Right ventricle myocardium inferior (tissue), 1 donor: ENCODE results near the gene BICC1. TPM values are rescaled to one million over a fixed set of nuclear protein-coding genes. Genes with fewer than 3 reads are reported as not detected.
A peak's percentile ranks its signal among the peaks of the same experiment; 100 is the strongest.

ENCODE experiments used
- ATAC-seq: fragments of 200-7000 bp; cut with Tn5 transposase; one replicate; pipeline ENCODE4 v1.9.1; 2020; ENCODE audit warnings: mild to moderate bottlenecking, moderate library complexity
- DNase-seq: peaks from one replicate; pipeline ENCODE4 v3.0.0; 2021; ENCODE audit errors: missing footprints
- intact Hi-C: fragments of 100-400 bp; cut with DNase I; formaldehyde crosslinking; loops from one replicate; pipeline ENCODE4 v1.11.0; 2022
- total RNA-seq: library from RNA; stranded (reverse); fragmentation: NEBNext Ultra II Directional; extraction: Animal tissue kit (Norgen Biotek cat#: 25700); gene quantifications from one replicate; pipeline ENCODE4 v1.2.1, GENCODE V29; 2021
- donor health status: DM: no; HTN: yes; CAD: no; lungs with severe emphysema.

The BICC1 gene
- total RNA-seq, 1 donor from 2014 or later: 8.2 TPM

DNA sequence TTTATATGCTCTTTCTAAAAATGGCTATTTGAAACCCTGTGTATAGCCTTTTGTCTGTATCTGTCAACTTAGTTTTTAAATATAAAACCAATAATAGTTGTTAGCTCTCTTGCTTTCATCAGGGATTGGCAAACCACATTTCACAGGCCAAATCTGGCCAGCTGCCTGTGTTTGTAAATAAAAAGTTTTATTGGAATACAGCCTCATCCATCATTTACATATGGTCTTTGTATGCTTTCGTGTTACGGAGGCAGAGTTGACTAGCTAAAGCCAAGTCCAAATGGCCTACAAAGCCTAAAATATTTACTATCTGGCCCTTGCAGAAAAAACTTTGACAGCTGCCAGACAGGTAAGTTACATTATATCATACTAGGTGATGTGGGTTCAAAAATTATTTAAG lies 235.0 kb downstream of the BICC1 start:
- intact Hi-C loops: no loop called here
- ATAC-seq (no peak), DNase-seq (no peak)

DNA sequence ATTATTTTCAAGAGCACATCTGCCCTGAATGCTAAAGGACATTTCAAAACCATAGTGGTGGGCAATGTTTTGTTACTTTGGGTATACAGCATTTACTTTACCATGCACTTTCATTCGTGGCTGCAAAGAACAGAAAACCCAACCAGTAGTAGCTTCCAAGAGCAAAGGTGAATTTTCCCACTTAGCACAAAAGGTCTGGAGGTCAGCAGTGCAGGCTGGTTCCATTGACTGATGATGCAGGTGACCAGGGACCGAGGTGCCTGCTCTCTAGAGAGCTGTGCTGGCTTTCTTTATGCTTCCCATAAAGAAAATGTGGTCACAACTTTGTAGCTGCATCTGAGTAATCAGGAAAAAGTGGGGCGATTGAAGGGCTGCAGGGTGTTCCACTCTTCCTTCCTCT lies 240.0 kb downstream of the BICC1 start:
- intact Hi-C loops: no loop called here

DNA sequence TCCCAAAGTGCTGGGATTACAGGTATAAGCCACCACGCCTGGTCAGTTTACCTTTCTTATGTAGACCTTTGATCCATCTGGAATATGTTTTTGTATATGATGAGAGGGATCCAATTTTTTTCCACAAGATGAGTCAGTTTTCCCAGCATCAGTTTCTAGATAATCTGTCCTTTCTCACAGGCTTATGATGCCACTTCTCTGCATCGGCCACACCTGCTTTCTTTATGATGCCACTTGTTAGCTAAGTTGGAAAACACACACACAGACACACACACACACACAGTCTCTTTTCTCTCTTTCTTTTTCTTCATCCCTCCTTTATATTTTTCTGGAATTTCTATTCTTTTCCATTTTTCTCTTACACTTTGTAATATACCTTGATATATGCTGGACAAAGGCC lies 240.8 kb downstream of the BICC1 start:
- ATAC-seq (no peak), DNase-seq (no peak)
- intact Hi-C loops: no loop called here

More for the DNA sequence above, 240.0 kb downstream of the BICC1 start:
- no peak for ATAC-seq
- no peak for DNase-seq

DNA sequence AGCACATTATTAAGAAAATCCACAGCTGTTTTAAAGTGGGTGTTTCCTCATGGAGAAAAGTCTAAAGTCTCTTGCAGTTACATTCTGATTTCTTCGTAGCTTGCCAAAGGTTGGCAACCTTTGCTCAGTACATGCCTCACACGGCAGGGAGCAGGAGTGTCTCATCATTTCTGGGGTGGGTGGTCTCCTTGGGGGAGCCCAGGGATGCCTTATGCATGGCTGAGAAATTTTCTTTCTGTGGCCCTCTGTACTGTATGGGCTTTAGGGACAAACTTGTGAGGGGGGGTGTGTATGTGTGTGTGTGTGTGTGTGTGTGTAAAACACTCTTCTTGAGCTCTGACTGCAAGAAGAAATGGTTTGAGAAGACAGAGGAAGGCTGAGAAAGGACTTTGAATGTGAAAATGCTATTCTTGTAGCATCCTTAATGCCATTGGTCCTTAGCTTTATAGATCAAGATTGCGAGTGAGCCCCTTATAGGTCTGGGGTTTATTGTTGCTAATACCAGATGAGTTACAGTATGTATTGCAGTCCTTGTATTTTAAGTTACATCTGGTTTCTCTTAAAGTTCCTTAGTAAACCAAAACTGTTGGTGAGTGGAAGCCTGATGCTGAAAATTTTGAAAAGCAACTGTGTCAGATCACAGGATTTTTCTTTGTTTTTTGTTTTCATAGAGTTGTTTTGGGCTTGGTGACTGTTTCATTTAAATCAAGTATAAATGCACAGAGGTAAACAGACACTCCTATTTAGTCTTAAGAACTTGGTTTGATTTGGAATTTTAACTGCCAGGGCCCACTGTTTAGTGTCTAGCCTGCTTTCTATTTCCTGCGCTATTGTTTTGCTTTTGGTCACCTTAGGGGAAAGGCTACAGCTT lies 242.0 kb downstream of the BICC1 start:
- ATAC-seq (peak; percentile 30), DNase-seq (no peak)
- intact Hi-C loops: no loop called here

DNA sequence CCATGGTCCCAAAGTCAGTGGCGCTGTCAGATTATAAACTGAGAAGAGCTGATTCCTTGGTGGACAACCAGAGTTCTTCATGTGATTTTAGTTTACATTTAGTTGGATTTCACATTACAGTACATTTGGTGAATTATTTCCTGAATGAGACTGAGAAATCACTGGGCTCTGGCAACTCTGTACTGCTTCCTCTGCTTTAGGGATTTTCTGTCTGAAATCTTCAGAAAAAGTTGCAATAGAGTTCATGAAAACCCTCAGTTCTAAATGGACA lies 242.6 kb downstream of the BICC1 start:
- intact Hi-C loops: no loop called here
- ATAC-seq (no peak), DNase-seq (no peak)

DNA sequence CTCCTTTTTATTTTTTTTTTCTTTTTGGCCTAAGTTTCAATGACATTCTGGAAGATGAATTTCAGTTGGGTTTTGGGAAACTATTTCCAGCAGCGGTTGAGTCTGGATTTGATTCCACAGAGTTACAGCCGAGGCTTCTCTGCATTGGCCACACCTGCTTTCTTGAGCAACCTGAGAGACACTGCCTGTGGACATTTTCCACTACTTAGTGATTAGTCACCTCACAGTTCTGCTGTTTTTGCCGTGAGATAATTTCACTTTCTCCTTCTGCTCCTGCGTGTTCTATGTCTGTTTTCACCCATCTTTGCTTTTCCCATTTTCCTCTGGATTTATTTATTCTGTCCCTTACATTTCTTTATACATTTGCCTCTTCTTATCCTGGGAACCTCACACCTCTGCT lies 243.0 kb downstream of the BICC1 start:
- ATAC-seq (peak; percentile 34), DNase-seq (no peak)
- intact Hi-C loops: no loop called here

DNA sequence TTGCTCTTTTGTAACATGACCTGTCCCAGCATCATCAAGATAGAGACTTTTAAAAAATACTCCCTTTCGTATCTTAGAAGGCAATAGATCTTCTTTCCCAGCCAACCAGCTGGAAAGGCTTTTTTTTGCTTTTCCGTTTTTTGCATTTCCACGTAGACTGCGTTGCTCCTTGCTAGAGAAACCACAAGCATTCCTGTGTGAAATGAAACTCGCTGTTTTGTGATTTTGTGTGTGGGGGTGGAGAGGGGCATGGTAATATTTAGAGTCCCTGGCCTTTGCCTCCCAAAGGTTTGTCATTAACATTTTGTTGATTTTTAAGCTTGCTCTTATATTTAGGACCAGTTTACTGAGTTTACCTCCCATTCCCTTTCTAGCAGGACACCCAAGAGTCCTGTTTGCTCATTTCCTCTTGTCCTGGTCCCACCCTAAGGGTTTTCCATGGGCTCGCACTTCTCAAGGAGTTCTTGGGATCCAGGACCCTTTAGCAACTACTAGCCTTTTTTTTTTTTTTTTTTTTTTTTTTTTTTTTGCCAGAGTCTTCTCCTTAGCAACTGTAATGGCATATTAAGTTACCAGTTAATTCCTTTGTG lies 243.6 kb downstream of the BICC1 start:
- DNase-seq (no peak), ATAC-seq (no peak)

DNA sequence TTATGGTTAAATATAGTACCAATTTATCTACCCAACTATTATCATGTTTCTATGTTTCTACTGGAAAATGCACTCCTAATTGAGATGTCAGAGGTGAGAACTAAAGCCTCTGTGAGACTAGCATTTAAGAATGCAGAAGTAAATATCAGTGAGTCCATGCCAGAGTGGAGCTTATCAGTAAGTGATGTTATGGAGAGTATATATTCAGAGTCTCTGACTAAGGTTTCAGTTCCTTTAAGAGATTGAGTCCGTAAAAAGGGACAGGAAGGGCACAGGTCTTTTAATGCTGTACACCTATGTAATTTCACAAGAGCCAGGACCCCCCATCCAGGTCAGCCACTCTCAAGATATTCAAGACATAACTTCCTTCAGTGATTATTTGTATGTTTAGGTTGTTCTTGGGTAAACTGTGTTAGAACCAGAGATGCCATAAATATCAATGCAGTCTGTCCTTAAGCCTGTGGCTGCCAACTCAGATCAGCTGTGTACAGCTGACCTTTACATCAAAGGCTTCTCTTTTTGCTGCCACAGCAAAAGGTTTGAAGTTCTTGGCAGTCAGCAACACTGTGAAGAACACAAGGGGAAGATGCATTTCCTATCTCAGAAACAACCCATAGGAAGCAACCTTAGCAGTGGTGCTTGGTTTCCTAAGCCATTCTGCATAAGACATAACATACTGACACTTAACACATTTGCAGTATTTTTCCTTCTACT lies 244.8 kb downstream of the BICC1 start:
- DNase-seq (no peak), ATAC-seq (no peak)
- intact Hi-C loops: no loop called here

More for the DNA sequence above, 243.6 kb downstream of the BICC1 start:
- intact Hi-C loops: no loop called here

DNA sequence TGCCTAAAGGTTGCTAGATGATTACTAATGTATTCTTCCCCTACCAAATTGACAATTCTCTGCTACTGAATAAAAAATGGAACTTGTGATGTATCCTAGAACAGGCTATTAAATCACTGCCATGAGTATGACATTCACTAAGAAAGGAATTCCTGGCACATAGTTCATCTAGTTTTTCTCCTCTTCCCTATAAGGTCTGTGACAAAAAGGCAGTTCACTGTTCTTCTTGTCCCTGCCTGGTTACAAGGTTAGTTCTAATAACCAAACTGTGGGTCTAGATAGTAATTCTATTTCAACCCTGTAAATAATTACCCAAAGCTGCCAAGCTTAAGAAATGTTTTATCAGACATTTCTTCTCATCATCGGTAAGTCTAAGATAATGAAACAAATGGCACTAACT lies 245.6 kb downstream of the BICC1 start:
- DNase-seq (no peak), ATAC-seq (no peak)
- intact Hi-C loops: no loop called here

DNA sequence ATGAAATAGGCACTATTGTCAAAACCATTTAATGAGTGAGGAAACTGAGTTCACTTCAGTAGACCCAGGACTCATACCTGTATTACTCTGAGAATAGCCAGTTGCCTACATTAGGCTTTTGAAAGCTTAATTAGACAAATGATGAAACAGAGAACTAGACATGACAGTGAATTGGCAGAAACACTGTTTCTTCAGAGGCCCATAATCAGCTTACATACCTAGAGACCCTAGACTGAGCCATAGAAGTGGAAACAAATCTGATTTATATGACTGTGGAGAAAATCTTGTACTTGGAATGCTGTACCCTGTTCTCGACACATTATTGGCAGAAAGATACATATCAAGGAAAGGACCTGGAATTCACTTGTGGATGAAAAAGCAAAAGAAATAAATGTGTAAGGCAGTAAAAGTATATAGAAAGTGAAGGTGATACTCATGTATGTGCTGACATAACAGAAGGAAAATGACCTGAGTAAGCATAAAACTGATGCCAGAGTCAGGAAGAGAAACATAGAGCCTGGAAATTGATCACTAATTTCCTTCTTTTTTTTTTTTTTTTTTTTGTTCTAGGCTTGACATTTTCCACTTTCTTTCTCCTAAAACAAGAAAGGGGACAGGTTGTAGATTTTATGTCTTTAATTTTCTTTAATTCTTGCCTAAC lies 251.5 kb downstream of the BICC1 start:
- no peak for DNase-seq
- intact Hi-C loops: no loop called here
- no peak for ATAC-seq

DNA sequence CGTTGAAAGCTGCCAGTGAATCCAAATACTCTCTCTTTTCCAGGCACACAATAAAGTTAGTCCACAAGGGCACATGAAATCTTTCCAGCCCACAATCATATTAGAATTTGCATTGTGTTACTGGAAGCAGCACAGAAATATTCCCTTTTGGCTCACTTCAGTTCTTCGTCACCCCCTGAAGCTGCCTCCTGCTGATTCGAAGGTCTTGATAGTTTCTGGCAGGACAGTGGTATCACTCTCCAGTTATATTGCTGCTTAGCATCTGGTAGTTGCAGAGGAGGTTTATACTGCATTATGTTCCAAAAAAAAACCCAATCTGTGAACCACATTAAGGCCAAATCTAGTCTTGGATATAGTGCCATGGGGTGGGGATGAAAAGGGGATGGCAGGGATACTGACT lies 253.2 kb downstream of the BICC1 start:
- DNase-seq: no peak
- ATAC-seq: no peak
- intact Hi-C loops: no loop called here

DNA sequence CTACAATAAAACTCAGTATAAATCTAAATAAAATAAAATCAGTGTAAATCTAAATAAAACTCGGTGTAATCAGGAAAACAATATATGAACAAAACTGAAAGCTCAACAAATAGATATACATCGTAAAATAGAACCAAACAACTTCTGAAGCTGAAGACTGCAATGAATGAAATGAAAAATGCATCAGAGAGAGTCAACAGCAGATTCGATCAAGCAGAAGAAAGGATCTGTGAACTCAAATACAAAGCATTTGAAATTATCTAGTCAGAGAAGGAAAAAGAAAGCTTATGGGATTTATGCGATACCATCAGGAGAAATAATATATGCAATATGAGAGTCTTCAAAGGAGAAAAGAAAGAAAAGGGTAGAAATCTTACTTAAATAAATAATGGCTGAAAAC lies 255.0 kb downstream of the BICC1 start:
- intact Hi-C loops: no loop called here
- ATAC-seq: no peak

DNA sequence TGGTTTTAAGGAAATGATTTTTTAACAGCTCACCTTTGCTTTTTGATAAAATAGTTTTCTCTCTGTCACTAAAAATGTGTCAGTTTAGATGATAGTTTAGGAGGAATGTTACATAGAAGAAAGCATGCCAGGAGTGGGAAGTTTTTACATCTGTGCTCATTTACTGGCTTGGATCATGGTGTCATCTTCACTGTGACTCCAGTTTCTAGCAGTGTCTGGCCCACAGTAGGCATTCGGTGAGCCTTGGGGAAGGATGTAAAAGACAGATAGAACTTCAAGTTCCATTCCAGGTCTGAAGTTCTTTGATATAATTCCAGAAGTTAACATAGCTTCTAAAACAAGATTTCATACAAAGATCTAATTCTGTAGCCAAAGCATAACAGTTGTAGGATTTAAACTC lies 259.2 kb downstream of the BICC1 start:
- ATAC-seq: no peak
- intact Hi-C loops: loop anchor here (10.0 kb wide), 1 partner anchor 257 kb away; the partner anchor contains the start of gene BICC1
- DNase-seq: no peak

More for the DNA sequence above, 255.0 kb downstream of the BICC1 start:
- DNase-seq: no peak

DNA sequence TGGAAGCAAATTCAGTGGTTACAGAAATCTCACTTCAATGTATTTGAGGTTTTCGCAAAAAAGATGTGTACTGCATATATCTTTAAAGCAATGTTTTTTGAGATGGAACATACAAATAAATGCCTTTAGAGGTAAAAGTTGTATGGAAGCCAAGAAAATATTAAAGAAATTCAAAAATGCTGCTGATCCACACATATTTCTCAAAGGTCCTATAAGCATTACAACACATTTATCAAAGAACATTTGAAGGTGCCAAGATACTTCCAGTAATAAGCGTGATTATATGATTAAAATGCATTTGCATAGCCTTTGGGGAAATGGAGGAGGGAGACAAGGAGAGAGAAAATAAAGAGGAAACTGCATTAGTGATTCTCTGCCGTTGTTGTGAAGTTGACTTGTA lies 260.1 kb downstream of the BICC1 start:
- ATAC-seq: no peak
- intact Hi-C loops: loop anchor here (10.0 kb wide), 1 partner anchor 258 kb away; the partner anchor contains the start of gene BICC1
- no peak for DNase-seq

DNA sequence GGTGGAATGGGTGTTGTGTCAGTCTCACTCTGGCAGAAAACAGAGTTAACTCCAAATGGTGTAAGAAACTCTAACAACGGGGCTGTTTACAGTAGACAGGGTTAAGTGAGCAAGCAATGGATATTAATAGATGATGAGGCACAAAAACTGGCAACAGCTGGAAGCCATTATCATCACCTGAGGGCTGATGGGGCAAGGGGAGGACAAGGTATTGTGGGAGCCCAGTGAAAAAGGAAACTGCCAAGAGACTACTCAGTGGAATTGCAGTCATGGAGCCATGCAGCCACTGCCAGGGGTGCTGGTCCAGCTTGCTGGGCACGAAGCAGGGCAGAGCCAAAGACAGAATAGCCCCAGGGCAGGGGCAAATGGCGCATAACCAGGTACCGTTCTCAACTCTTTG lies 260.7 kb downstream of the BICC1 start:
- intact Hi-C loops: loop anchor here (10.0 kb wide), 1 partner anchor 259 kb away; the partner anchor contains the start of gene BICC1
- ATAC-seq (no peak), DNase-seq (no peak)

DNA sequence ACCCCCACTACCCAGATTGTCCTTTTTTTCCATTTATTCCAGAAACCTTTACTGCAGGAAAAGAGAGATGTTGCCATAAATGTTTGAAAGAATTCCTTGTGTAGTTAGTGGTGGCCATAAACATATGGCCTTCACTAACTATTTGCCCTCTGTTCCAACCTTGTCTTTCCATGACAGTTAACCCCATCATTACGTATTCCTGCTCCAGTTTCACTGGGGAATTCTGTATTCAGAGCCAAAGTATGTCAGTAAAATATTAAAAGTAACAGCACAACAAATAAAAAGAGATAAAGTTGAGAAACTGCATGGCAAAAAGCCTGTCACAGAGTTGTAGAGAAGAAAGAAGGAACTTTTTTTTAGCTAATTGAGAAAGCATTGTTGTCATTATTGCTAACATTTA lies 261.3 kb downstream of the BICC1 start:
- intact Hi-C loops: loop anchor here (10.0 kb wide), 1 partner anchor 259 kb away; the partner anchor contains the start of gene BICC1
- ATAC-seq: no peak
- DNase-seq: no peak

DNA sequence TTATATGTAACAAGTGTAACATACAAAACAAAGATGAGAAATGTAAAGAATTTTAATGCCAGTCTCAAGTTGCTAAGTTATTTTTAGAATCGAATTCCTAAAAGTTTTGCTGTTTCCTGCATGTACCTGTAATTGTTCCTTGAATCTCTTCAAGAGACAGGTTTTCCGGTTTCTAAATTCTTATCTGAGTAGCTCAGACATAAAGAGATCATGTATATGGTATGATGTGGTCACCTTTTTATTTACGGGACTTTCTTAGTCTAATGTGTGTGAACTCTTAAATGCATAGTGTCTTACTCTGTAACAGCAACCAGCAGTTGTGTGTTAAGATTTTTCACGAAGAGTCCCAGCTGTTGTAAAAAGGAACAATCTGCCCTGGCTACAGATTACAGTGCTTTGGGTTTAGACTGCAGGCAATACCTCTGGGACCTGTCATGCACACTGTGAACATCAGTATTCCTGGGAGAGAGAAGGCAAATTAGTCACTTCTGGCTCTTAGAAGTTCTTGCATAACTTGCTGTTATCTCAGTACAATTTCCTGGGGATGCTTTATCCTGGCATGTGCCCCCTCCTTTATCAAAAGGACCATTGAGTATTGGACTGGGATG lies 263.4 kb downstream of the BICC1 start:
- intact Hi-C loops: loop anchor here (10.0 kb wide), 1 partner anchor 261 kb away; the partner anchor contains the start of gene BICC1
- DNase-seq (no peak), ATAC-seq (peak; percentile 96)

DNA sequence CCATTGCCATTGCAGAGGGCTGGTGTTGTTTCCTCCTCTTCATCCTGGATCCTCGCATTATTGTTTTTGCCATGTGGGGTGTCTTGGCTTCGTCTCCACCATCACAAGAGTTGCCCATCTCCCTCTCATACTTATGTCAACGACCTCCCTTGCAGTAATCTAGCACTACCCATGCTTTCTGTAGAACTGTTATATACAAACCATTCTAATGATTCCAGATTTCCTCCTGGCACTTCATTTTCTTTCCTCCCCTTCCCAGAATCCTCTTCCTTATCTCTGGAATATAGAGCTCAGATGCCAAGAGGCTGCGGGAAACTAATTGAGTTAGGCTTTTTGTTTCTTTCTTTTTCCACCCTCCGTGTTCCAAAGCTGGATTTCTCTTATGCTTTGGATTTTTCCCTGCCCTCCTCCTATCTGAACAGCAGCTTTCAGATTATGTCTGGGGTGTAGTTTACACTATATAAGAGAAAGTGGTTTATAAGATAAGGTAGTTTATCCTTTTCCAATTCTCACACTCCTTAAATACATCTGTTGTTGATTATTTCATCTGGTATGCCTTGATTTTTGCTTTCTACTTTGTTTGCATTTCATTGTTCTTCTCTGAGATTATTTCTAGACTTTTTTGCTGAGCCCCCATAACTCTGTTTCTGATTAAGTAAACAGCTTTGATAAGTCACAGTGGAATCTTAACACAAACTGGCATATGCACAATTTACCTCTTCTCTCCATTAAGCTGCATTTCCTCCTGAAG lies 264.1 kb downstream of the BICC1 start:
- ATAC-seq (peak; percentile 64), DNase-seq (no peak)
- intact Hi-C loops: loop anchor here (10.0 kb wide), 1 partner anchor 262 kb away; the partner anchor contains the start of gene BICC1
